Stimulated activated CD8-positive, alpha-beta memory T cell treated with anti-CD3 and anti-CD28 coated beads, Interleukin-7, amount 100 ng/mL, for 4 hours (primary cell): ENCODE measurements around the gene ATP6V0B.

ENCODE experiments used
- DNase-seq, 2 donors: peaks; one replicate each; pipeline ENCODE4 v3.0.0-alpha.2; 2020; ENCODE audit warnings: low read depth in 2 of 2

Gene ATP6V0B

DNA sequence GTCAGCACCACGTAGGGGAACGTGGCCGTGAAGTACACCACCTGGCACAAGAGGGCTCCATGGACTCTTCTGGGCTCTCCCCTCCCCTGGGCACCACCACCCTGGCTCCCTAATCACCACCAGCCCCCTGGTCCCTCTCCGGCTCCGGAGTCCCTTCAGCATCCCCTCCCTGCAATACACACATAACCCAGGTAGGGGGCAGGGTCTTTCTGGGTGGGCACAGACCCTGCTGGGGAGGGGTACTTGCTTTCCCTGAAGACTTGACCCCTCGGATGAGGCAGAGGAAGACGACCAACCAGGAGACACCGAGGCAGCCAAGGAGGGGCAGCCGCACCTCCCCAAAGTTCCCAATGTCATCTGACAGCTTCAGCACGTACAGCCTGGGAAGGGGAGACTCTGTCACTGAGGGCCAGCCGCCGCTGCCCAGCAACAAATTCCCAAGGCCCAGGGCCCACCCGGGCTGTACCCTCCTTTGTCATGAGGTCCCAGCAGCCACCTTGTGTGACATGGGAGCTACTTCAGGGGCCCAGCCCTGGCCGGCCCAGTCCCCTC lies 27.9 kb downstream of the ATP6V0B start:
- no peak for DNase-seq

DNA sequence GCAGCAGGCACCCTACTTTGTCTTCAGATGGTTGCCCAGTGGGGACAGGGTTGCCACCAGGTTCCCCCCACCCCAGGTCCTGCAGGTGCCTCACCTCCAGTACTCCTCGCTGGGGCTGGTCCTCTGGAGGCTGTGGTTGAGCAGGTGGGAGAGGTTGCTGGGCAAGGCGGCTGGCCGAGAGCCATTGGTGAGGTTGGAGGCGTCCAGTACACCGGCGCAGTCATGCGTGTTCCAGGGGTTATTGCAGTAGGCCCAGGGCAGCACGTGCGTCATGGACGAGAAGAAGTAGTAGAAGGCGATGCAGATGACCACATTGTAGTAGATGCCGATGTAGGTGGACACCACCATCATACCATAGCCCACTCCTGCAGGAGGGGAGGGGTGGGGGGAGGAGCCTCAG lies 33.5 kb downstream of the ATP6V0B start:
- DNase-seq: no peak

DNA sequence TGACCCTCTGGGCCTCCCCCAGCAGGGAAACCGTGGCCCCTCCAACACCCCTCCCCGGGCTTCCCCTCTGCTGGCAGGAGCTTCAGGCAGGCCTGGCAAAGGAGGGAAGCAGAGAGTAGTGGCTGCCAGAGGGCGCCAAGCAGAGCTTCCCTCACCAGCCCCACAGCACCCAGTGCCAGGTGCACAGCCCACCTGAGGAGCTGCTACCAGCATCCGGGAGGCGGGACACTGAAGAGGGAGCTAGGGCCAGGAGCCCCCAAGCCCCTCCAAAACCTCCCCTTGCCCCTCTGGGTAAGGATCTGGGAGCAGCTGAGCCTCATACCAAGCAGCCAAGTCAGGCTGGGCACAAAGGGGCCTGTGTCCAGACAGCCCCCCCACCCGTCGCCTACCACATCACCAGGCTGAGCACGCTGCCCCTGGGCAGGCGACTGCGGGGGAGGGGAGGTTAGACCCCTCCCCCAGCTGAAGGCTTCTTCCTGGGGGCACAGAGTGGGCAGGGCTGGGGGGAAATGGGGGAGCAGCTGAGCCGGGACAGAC lies 36.2 kb downstream of the ATP6V0B start:
- DNase-seq: no peak

DNA sequence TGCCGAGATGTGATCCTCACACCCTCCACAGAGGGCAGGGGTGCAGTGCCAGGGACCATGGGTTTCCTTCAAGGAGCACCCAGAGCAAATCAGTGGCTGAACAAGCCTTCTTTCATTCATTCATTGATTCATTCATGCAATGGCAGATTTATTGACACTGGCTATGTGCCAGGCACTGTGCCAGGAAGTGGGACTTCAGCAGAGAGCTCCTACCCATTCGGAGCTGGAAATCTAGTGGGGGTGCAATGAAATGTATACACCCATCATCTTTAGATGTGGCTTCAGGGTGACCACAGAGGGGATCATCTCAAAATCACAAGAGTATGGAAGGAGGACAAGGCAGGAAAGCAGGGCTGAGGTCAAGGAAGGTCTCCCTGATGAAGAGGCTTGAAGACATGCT lies 37.6 kb downstream of the ATP6V0B start:
- no peak for DNase-seq

GRCh38 chr1:44012941-44013609 lies 38.3 kb downstream of the ATP6V0B start:
- DNase-seq: no peak

DNA sequence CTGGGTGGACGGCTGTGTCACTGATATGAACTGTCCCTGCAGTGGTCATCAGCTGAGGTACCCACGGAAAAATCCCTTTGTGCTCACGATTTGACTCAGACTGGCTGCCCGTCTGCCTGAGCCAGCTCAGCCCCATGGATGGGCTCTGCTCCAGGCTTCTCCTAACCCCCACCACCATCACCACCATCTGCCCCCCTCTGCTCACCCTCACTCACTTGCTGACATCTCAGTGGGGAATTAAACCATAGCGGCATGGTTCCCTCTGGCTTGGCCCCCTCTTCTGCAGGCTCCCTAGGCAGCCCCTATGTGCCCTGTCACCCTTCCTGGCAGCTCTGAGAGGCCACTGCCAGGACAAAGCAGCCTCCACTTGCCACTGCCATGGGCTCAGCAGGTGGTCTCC lies 39.2 kb downstream of the ATP6V0B start:
- no peak for DNase-seq

- no peak for DNase-seq
Observed at GRCh38 chr1:44014365-44015104, 39.8 kb downstream of the ATP6V0B start.

DNA sequence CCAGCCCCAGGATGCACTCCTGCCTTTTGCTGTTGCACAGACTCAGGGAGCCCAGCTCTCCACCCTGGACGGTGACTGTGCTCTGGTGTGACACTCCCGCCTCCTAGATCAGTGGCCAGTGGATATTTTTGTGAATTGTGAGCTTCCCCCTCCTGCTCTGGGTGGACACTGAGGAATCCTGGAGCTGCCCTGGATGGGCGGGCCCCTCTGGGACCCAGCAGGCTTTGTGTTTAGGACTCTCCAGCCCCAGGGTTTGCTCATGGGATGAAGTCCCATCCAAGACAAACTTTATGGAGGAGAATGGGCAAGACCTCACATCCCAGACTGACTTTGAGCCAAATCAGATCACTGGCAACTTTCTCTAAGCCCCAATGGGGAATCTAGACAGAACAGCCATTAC lies 40.4 kb downstream of the ATP6V0B start:
- DNase-seq: no peak

DNA sequence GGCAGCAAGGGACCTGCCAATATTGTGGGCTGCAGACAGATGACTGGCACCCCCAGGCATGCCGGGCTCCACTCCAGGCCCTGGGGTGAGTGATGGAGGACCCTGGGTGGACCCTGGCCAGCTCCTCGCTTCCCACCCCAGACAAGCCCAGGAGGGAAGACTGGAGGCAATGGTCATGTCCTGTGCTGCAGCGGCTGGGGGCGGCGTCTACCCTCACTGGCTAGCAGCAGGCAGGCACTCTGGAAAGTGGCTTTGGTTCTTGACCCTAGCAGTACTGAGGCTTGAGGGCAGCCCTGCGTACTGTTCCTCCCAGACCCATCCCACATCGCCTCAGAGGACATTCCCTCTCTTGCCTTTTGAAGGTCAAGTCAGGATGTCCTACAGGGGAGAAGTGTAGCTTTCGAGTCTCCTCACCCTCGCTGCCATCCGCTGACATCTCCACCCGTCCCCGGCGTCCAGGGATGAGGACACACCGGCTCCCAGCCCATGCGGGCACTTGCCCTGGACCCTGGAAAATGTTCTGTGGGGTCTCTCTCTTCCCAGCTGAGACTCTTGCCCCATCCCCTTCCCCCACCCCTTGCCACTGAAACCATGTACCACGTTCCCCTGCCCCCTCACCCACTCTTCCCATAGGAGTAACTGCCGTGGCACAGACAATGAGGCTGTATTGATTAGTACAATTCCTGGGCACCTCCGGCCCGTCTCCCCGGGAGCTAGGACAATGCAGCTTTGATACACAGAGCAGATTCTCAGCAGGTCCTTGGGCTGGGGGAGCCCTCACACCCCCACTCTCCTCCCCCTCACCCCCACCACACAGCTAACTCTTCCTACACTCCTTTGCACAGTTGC lies 41.5 kb downstream of the ATP6V0B start:
- DNase-seq: no peak

DNA sequence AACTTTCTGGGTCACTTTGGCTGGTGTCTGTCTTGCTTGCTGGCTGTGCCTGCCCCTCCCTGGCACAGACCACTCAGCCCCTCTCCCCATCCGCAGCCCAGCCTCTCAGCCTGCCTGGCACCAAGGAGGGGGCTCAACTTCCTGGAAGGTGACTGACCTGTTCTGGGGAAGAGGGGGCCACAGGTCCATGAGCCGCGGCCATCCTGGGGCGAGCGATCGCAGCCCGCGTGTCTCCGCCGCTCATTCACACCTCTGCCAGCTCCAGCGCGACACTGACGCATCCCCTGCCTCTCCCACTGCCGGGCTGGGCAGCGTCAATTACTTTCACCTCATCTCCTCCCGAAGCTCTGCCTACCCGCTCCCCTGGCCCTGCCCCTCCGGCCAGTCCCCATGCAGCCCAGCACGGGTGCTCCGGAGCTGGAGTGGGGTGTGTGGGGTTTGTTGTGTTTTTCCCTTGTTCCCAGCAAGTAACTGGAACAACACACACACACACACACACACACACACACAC lies 42.2 kb downstream of the ATP6V0B start:
- DNase-seq: no peak

DNA sequence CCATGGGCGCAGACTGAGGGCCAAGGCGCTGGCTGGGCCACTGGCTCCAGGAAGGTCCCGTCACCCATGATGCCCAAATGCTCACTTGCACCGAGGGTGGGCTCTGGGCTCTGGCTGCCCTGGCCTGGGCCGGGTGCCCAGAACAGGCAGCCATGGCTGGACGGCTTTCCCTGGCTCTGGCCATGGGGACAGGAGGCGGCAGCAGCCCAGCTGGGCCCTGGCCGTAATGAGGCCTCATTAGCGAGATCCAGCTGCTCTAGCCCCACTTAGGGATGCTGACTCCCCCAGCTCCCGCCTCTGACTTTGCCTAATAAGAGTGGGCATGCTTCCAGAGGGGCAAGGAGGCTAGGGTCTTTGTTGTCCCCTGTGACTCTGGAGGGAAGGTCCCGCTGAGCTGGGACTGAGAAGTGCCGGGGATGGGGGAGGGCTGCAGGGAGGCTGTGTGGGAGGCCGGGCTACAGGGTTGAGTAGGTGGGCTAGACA lies 44.7 kb downstream of the ATP6V0B start:
- DNase-seq: no peak

- no peak for DNase-seq
Observed at GRCh38 chr1:44020464-44020863, 45.7 kb downstream of the ATP6V0B start.

DNA sequence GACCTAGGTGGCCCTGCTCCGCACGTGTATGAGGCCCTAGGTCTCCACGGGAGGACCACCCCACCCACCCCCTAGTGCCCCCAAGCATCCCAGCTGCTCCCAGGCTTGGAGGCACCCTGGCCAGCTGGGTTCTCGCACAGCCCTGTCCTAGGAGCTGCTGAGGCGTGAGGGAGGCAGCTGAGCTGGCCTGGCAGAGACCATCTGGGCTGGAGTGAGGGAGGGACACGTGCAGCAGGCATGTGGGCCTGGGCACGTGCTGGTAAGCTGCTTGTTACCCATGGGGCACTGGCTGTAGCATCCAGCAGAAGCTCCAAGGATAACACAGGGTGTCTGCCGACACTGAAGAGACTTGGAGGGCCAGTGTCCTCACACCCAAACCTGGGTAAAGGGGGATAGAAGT lies 46.4 kb downstream of the ATP6V0B start:
- DNase-seq: no peak

GRCh38 chr1:44021581-44022321 lies 47.0 kb downstream of the ATP6V0B start:
- DNase-seq: no peak

DNA sequence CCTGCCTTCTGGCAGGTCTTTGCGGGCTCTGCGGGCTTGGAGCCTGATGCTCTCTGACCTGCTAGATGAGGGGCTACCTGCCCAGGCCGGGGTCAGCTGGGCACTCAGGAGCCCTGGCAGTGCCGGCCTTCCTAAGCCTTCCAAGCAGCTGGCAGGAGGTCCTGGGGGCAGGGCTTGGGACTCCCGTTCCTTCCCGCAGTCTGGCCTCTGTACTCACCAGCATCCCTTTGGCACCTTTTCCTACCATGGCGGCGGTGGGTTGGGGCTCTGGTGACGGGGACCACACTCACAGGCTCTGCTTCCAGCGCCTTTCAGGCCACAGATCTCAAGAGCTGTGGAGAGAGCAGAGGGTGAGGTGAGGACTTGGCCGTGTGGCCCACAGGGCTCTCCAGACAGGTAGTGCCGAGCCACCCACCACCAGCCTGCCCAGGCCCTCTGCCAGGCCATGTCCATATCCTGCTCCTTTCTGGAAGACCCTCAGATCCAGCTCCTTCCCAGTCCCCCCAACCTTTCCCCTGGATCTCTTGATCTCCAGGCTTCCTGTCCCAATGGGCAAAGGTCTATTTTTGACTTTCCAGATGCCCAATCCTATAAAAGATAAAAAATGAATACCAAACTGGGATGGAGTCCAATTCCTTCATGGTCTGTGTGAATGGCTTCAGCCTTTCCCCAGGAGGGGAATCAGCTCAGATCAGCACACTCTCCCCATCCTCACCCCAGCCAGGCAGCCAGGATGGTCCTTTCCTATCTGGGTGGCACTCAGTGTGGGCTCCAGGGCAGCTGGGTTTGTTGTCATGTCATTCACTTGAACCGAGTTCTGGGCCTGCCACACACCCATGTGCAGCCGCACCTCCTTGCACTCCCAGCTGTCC lies 49.5 kb downstream of the ATP6V0B start:
- DNase-seq: no peak

DNA sequence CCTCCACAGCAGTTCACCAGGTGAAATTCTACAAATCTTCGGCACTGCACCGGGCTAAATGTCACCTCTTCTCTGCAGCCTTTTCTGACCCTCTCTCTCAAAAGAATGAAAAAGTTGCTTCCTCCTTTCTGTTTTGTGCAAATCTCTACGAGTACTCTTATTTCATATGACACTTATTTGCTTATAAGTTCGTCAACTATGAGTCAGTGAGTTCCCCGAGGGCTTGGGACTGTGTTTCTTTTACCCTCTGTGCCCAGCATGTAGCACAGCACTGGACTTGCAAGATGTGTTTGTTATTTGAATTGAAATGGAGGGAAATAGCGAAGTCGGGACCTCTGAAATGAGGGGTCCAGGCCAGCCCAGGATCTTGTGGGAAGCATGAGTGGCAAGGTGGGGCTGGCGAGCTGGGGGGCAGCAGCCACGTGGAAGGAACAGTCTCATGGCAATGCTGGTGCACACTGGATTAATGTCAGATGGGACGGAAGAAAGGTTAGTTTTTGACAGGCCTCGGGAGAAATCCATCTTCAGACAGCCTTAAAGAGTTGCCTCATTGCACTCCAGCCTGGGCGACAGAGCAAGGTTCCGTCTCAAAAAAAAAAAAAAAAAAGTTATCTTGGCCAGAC lies 50.3 kb downstream of the ATP6V0B start:
- no peak for DNase-seq

DNA sequence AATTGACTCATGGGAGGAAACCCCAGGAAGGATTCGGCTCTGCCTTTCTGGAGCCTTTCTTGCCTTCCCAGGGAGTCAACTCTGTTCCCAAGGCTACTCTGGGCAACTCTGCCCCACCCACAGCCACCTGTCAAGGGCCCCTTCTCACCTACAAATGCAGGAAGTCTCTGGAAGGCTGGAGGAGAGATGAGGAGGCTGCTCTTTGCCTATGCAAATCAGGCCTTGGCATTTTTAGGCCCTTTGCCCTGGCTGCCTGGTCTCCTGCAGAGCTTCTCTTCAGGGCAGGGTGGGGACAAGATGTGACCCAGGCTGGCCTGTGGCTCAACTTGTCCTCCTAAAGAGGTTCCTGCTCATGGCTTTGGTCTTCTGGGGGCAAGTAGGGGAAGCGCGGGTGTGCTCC lies 51.1 kb downstream of the ATP6V0B start:
- DNase-seq: no peak

DNA sequence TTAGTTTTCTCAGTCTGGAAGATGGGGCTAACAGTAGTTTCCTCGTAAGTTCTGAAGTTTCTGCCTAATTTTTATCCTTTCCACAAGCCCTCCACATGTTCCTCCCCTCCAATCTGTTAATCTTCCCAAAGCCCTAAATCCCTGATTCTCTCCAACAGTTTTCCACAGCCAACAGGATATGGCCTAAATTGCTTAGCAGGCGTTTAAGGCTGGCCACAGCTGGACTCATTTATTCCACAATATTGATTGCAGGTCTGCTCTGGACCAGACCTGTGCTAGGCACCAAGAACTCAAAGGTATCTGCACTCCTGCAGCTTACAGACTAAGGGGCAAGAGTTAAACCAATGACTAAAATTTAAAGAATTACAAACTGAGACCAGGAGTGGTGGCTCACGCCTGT lies 52.6 kb downstream of the ATP6V0B start:
- DNase-seq: no peak
